GM18520 (cell line): Measurements from ENCODE around the gene HCN3.

Source experiments
- ATAC-seq: cut with Tn5 transposase; IDR thresholded peaks from one replicate; pipeline ENCODE4 v1.9.1; 2021; ENCODE audit not compliant: unreplicated experiment

The HCN3 gene

GRCh38 chr1:155254228-155254713 lies 23.0 kb upstream of the HCN3 start:
- no peak for ATAC-seq

- no peak for ATAC-seq
Measured at GRCh38 chr1:155254714-155255242, 22.5 kb upstream of the HCN3 start.

- ATAC-seq, result peak; percentile 34
Measured at GRCh38 chr1:155255243-155256007, 21.8 kb upstream of the HCN3 start, which contains the start of gene ENTREP3. Gene ENTREP3, minus strand, starts transcription at chr1:155255483. Its CDS starts 606 bp downstream, at chr1:155254877.

GRCh38 chr1:155256058-155256852 lies 21.0 kb upstream of the HCN3 start:
- no peak for ATAC-seq

GRCh38 chr1:155260276-155260675 lies 17.0 kb upstream of the HCN3 start:
- ATAC-seq, result no peak

- ATAC-seq, result no peak
Measured at GRCh38 chr1:155261493-155261851, 15.8 kb upstream of the HCN3 start.

GRCh38 chr1:155261852-155262673 lies 15.2 kb upstream of the HCN3 start, which contains the start of gene SCAMP3:
Gene SCAMP3, minus strand, starts transcription at chr1:155262360. Its CDS starts 209 bp downstream, at chr1:155262151.
- ATAC-seq, result peak; percentile 91

- no peak for ATAC-seq
Measured at GRCh38 chr1:155263067-155263466, 14.2 kb upstream of the HCN3 start.

GRCh38 chr1:155266553-155266952 lies 10.7 kb upstream of the HCN3 start:
- ATAC-seq, result no peak

GRCh38 chr1:155267373-155267772 lies 9.9 kb upstream of the HCN3 start:
- no peak for ATAC-seq

- ATAC-seq, result no peak
Measured at GRCh38 chr1:155268630-155269029, 8.6 kb upstream of the HCN3 start.

- ATAC-seq, result no peak
Measured at GRCh38 chr1:155269381-155269780, 7.9 kb upstream of the HCN3 start.

- peak; percentile 8 for ATAC-seq
Measured at GRCh38 chr1:155272466-155273342, 4.6 kb upstream of the HCN3 start.

- peak; percentile 83 for ATAC-seq
Measured at GRCh38 chr1:155273343-155274245, 3.7 kb upstream of the HCN3 start, which contains the start of gene CLK2. Gene CLK2, minus strand, starts transcription at chr1:155273504. Its CDS starts 2,527 bp downstream, at chr1:155270977.

GRCh38 chr1:155277902-155278688 lies 832 bp downstream of the HCN3 start:
- no peak for ATAC-seq

- ATAC-seq, result no peak
Measured at GRCh38 chr1:155278689-155279160, 1.5 kb downstream of the HCN3 start.

- no peak for ATAC-seq
Measured at GRCh38 chr1:155279268-155279667, 2.0 kb downstream of the HCN3 start.
